B cell (primary cell): ENCODE measurements around the gene VWA5B2. TPM values are rescaled to one million over a fixed set of nuclear protein-coding genes. Genes with fewer than 3 reads are reported as not detected.

ENCODE experiments used
- ATAC-seq: fragments of 200-7000 bp; cut with Tn5 transposase; one replicate; pipeline ENCODE4 v1.10.0; 2021; ENCODE audit warnings: low read depth, mild to moderate bottlenecking, moderate number of reproducible peaks, moderate library complexity
- CTCF ChIA-PET: fragments of 350-600 bp; sonication (Branson Sonifier 250); formaldehyde crosslinking; loops from one replicate; lab custom pipeline; 2021; ENCODE audit warnings: antibody characterized with exemption, inconsistent platforms; lab: Charles Lee
- POLR2A ChIA-PET: fragments of 350-600 bp; sonication (Branson Sonifier 250); formaldehyde crosslinking; loops from one replicate; lab custom pipeline; 2021; ENCODE audit warnings: antibody characterized with exemption; lab: Charles Lee
- DNase-seq: peaks from one replicate; pipeline ENCODE4 v3.0.0; 2013
- H2AFZ ChIP-seq: 2 replicates; pipeline ENCODE4 v1.6.1; 2012; ENCODE audit warnings: mild to moderate bottlenecking, low read depth, low read length; ENCODE audit not compliant: insufficient read depth, poor library complexity, severe bottlenecking
- H3K27ac ChIP-seq, 2 donors: 1 replicate in 1 of 2; 2 replicates in 1 of 2; pipeline ENCODE4 v1.5.1; 2012 to 2013; ENCODE audit warnings: low read length in 2 of 2, mild to moderate bottlenecking in 2 of 2, moderate library complexity in 1 of 2
- H3K27me3 ChIP-seq, 4 experiments: fragments of 200-600 bp in 1 of 4; sonication (generic) in 1 of 4; replicated peaks in 1 of 4; 1 replicate in 2 of 4; 2 replicates in 2 of 4; pipeline versions ENCODE4 v1.6.1 to v1.7.0; 2013 to 2016; ENCODE audit warnings: low read length in 3 of 4, mild to moderate bottlenecking in 2 of 4, mixed read lengths in 1 of 4, moderate library complexity in 1 of 4; ENCODE audit not compliant: insufficient read depth in 4 of 4, control insufficient read depth in 3 of 4; ENCODE audit errors: control extremely low read depth in 1 of 4
- H3K36me3 ChIP-seq, 2 experiments: replicated peaks in 1 of 2; 1 replicate in 1 of 2; 2 replicates in 1 of 2; pipeline versions ENCODE4 v1.6.1 to v1.7.1; 2013; ENCODE audit warnings: low read length in 1 of 2; ENCODE audit not compliant: insufficient read depth in 2 of 2, control insufficient read depth in 1 of 2; ENCODE audit errors: control extremely low read depth in 1 of 2, extremely low read depth in 1 of 2
- H3K4me1 ChIP-seq, 2 donors: fragments of 200-600 bp in 1 of 2; sonication (generic) in 1 of 2; 1 replicate in 1 of 2; 2 replicates in 1 of 2; pipeline versions ENCODE4 v1.5.1 to v1.6.1; 2013 to 2017; ENCODE audit warnings: low read length in 2 of 2; ENCODE audit not compliant: control insufficient read depth in 2 of 2, insufficient read depth in 2 of 2
- H3K4me2 ChIP-seq: replicated peaks from 2 replicates; pipeline ENCODE3; 2012; ENCODE audit warnings: mild to moderate bottlenecking, low read depth, low read length; ENCODE audit not compliant: poor library complexity, severe bottlenecking
- H3K4me3 ChIP-seq, 5 experiments: fragments of 200-600 bp in 1 of 5; sonication (generic) in 1 of 5; 1 replicate in 3 of 5; 2 replicates in 2 of 5; pipeline versions ENCODE4 v1.5.1 to v1.7.0; 2011 to 2016; ENCODE audit warnings: low read length in 4 of 5, mild to moderate bottlenecking in 4 of 5, low read depth in 2 of 5, control low read depth in 1 of 5, moderate library complexity in 1 of 5; ENCODE audit not compliant: insufficient read depth in 1 of 5; ENCODE audit errors: control extremely low read depth in 1 of 5, extremely low read depth in 1 of 5
- H3K79me2 ChIP-seq: fragments of 200-600 bp; sonication (generic); one replicate; pipeline ENCODE4 v1.6.0; 2016; ENCODE audit warnings: low read length; ENCODE audit not compliant: control insufficient read depth, insufficient read depth
- H3K9ac ChIP-seq: fragments of 200-600 bp; sonication (generic); 2 replicates; pipeline ENCODE4 v1.6.1; 2017; ENCODE audit warnings: mild to moderate bottlenecking, low read length, moderate library complexity
- H3K9me3 ChIP-seq, 3 donors: one replicate each; pipeline versions ENCODE4 v1.6.1 to v1.7.1; 2013; ENCODE audit warnings: low read length in 2 of 3; ENCODE audit not compliant: control insufficient read depth in 2 of 3, insufficient read depth in 1 of 3; ENCODE audit errors: control extremely low read depth in 1 of 3
- H4K20me1 ChIP-seq: 2 replicates; pipeline ENCODE4 v1.6.0; 2012; ENCODE audit warnings: mild to moderate bottlenecking, low read length; ENCODE audit not compliant: insufficient read depth, control insufficient read depth, poor library complexity, severe bottlenecking
- H3K27ac Mint-ChIP-seq: one replicate; pipeline ENCODE4 v1.8.0; 2021; ENCODE audit warnings: mixed read lengths
- H3K27me3 Mint-ChIP-seq: one replicate; pipeline ENCODE4 v1.8.0; 2021; ENCODE audit warnings: mixed read lengths
- H3K4me1 Mint-ChIP-seq: one replicate; pipeline ENCODE4 v1.8.0; 2021; ENCODE audit warnings: mixed read lengths
- H3K4me3 Mint-ChIP-seq: one replicate; pipeline ENCODE4 v1.8.0; 2021; ENCODE audit warnings: mixed read lengths
- H3K9me3 Mint-ChIP-seq: one replicate; pipeline ENCODE4 v1.8.0; 2022; ENCODE audit warnings: mixed read lengths; ENCODE audit not compliant: insufficient read depth
- CTCF ChIP-seq: fragments of 200-600 bp; IDR thresholded peaks from one replicate; pipeline ENCODE4 v1.8.0; 2022; ENCODE audit warnings: antibody characterized with exemption, mild to moderate bottlenecking
- EZH2 ChIP-seq: IDR thresholded peaks from 2 replicates; pipeline ENCODE4 v1.6.1; 2012; ENCODE audit warnings: borderline replicate concordance, low read depth, mild to moderate bottlenecking, moderate library complexity, low read length; ENCODE audit not compliant: insufficient read depth, poor library complexity, severe bottlenecking
- WGBS: methylation state at CpG from one replicate; pipeline ENCODE4 v1.1.5; 2013; ENCODE audit warnings: missing lambda C conversion rate; ENCODE audit not compliant: insufficient coverage; 5-methylcytosine and 5-hydroxymethylcytosine counted together
- intact Hi-C: fragments of 100-400 bp; cut with micrococcal nuclease; formaldehyde crosslinking; loops from one replicate; pipeline ENCODE4 v1.10.0; 2022
- polyA plus RNA-seq: library from polyadenylated mRNA; depleted of rRNA; stranded (reverse); fragments of >200 nt; gene quantifications from 2 replicates; pipeline ENCODE4 v1.2.3, GENCODE V29; 2012
- total RNA-seq, 2 donors: library from RNA; stranded (reverse); fragments of 120-200 nt in 1 of 2; gene quantifications; 1 replicate in 1 of 2; 2 replicates in 1 of 2; pipeline versions ENCODE4 v1.2.3 to v1.2.4, GENCODE V29; 2013 to 2022

Gene VWA5B2
- total and polyA plus RNA-seq, 2 donors (not counting 1 experiment from before 2014, with no cell fraction given): 0.10 to 0.37 TPM

GRCh38 chr3:184234224-184234623 is 4.8 kb downstream of the VWA5B2 start:
- H3K36me3 ChIP-seq: no peaks in the 10 kb centered on the region
- H3K27me3 Mint-ChIP-seq: peaks cover 27% of the 10 kb centered on the region
- ChIA-PET CTCF (no interaction called here), POLR2A (no interaction called here)
- H2AFZ ChIP-seq: no peak overlapping the region
- H3K4me2 ChIP-seq: no peak overlapping the region
- no peak for DNase-seq
- no peak overlapping the region for H3K27ac ChIP-seq
- no peak overlapping the region for H3K9ac ChIP-seq
- no peaks in the 10 kb centered on the region for H4K20me1 ChIP-seq
- no peak for ATAC-seq
- H3K79me2 ChIP-seq: no peaks in the 10 kb centered on the region
- peaks cover 0 to 48% (median 27%) of the 10 kb centered on the region in 4 experiments for H3K27me3 ChIP-seq
- peaks cover 8 to 19% of the 10 kb centered on the region in 2 donors for H3K4me1 ChIP-seq
- H3K4me3 Mint-ChIP-seq: no peak overlapping the region
- no peaks in the 10 kb centered on the region for H3K9me3 Mint-ChIP-seq
- no peak overlapping the region for H3K27ac Mint-ChIP-seq
- TF ChIP-seq EZH2 (no peak), CTCF (no peak)
- H3K4me1 Mint-ChIP-seq: peaks cover 11% of the 10 kb centered on the region
- intact Hi-C loops: no loop called here
- no peak overlapping the region for H3K4me3 ChIP-seq
- WGBS: 43% methylated on average over 3 of the region's 4 CpGs
- H3K9me3 ChIP-seq: peaks cover 0 to 3% (median 0%) of the 10 kb centered on the region in 3 donors

- Histone ChIP-seq H4K20me1 (no peaks in the 10 kb centered on the region), H3K4me1 (peaks cover 5 to 16% of the 10 kb centered on the region in 2 donors), H3K4me2 (no peak overlapping the region), H3K27me3 (peaks cover 0 to 44% (median 25%) of the 10 kb centered on the region in 4 experiments), H3K36me3 (no peaks in the 10 kb centered on the region), H3K4me3 (no peak overlapping the region), H3K9ac (no peak overlapping the region), H3K27ac (no peak overlapping the region), H3K79me2 (no peaks in the 10 kb centered on the region), H2AFZ (no peak overlapping the region), H3K9me3 (no peaks in the 10 kb centered on the region)
- no peak for DNase-seq
- Mint-ChIP-seq H3K27ac (no peak overlapping the region), H3K4me1 (peaks cover 9% of the 10 kb centered on the region), H3K4me3 (no peak overlapping the region), H3K9me3 (no peaks in the 10 kb centered on the region), H3K27me3 (peaks cover 27% of the 10 kb centered on the region)
- CTCF ChIA-PET: no interaction called here
- no peak for ATAC-seq
- WGBS: 96% methylated on average over 15 of the region's 19 CpGs
- intact Hi-C loops: no loop called here
- TF ChIP-seq CTCF (no peak), EZH2 (no peak)
- POLR2A ChIA-PET: no interaction called here
Observed at GRCh38 chr3:184234671-184235380, 5.4 kb downstream of the VWA5B2 start.
